HCT116 (cell line): ENCODE results near the gene FBXO22. TPM values are rescaled to one million over a fixed set of nuclear protein-coding genes. Genes with fewer than 3 reads are reported as not detected.
"Not testable (repeated sequence)": the region's sequence is repeated elsewhere in the genome, so short reads cannot be mapped to it uniquely, and the experiment has no call there.

ENCODE experiments used
- ATAC-seq: fragments of 200-7000 bp; cut with Tn5 transposase; 2 replicates; pipeline ENCODE4 v1.9.1; 2020; ENCODE audit warnings: mild to moderate bottlenecking, moderate library complexity
- BruUV-seq: library from RNA; stranded (reverse); fragments of 400-500 nt; replicated peaks from 2 replicates; lab custom pipeline; 2021; lab: Mats Ljungman, UMichigan
- CTCF ChIA-PET: fragments of 300-600 bp; sonication (Branson Sonifier 250); formaldehyde crosslinking; loops from one replicate; lab custom pipeline; 2021; ENCODE audit warnings: antibody characterized with exemption; lab: Charles Lee
- POLR2A ChIA-PET: fragments of 300-600, 350-600 bp; sonication (Branson Sonifier 250); formaldehyde crosslinking; loops from one replicate; lab custom pipeline; 2021; ENCODE audit warnings: antibody characterized with exemption; lab: Charles Lee
- RAD21 ChIA-PET, 2 experiments: fragments of 300-600 bp; sonication (Branson Sonifier 250); formaldehyde crosslinking; loops; one replicate each; lab custom pipeline; 2023; ENCODE audit warnings: low total read pairs in 2 of 2; ENCODE audit not compliant: uncharacterized antibody in 2 of 2, unreplicated experiment in 2 of 2, low non-redundant PET in 1 of 2; lab: Charles Lee
- DNase-seq: peaks from one replicate; pipeline ENCODE4 v3.0.0-alpha.2; 2010; ENCODE audit warnings: low read depth, low spot score
- H2AFZ ChIP-seq: fragments of 200-600 bp; shearing (Covaris generic), sonication (generic); 2 replicates; pipeline ENCODE4 v1.6.1; 2017; ENCODE audit warnings: low read depth, mixed run types, mixed read lengths, antibody characterized with exemption, low read length; ENCODE audit not compliant: poor library complexity, severe bottlenecking
- H3K27ac ChIP-seq: 2 replicates; pipeline ENCODE4 v1.5.1; 2012; ENCODE audit warnings: low read depth, low read length
- H3K27me3 ChIP-seq: fragments of 200-600 bp; sonication (generic); 2 replicates; pipeline ENCODE4 v1.6.1; 2016; ENCODE audit warnings: mixed run types, low read length, mixed read lengths; ENCODE audit not compliant: insufficient read depth
- H3K36me3 ChIP-seq, 2 experiments: fragments of 200-500 bp in 1 of 2; fragments of 200-600 bp in 1 of 2; sonication (Bioruptor generic) in 1 of 2; sonication (generic) in 1 of 2; 2 replicates each; pipeline versions ENCODE4 v1.5.1 to v1.6.1; 2014 to 2016; ENCODE audit warnings: low read length in 2 of 2, inconsistent platforms in 1 of 2, mixed read lengths in 1 of 2, mixed run types in 1 of 2; ENCODE audit not compliant: insufficient read depth in 2 of 2, control insufficient read depth in 1 of 2
- H3K4me1 ChIP-seq, 2 experiments: fragments of 200-600 bp in 1 of 2; sonication (generic) in 1 of 2; 2 replicates each; pipeline versions ENCODE4 v1.5.1 to v1.6.1; 2012 to 2017; ENCODE audit warnings: low read length in 2 of 2, inconsistent platforms in 1 of 2, mild to moderate bottlenecking in 1 of 2, mixed read lengths in 1 of 2, mixed run types in 1 of 2, moderate library complexity in 1 of 2; ENCODE audit not compliant: insufficient read depth in 2 of 2, control insufficient read depth in 1 of 2
- H3K4me2 ChIP-seq: fragments of 200-600 bp; sonication (generic); 2 replicates; pipeline ENCODE4 v1.6.1; 2017; ENCODE audit warnings: mixed run types, low read length, mixed read lengths
- H3K4me3 ChIP-seq, 2 experiments: fragments of 200-600 bp in 1 of 2; sonication (generic) in 1 of 2; replicated peaks in 1 of 2; 2 replicates each; pipeline ENCODE4 v1.5.1; 2011 to 2016; ENCODE audit warnings: low read length in 2 of 2, control low read depth in 1 of 2, low read depth in 1 of 2, mild to moderate bottlenecking in 1 of 2, mixed read lengths in 1 of 2, mixed run types in 1 of 2
- H3K79me2 ChIP-seq: fragments of 200-600 bp; sonication (generic); 2 replicates; pipeline ENCODE4 v1.6.1; 2017; ENCODE audit warnings: mild to moderate bottlenecking, mixed run types, low read length, moderate library complexity, mixed read lengths; ENCODE audit not compliant: insufficient read depth
- H3K9ac ChIP-seq: fragments of 200-600 bp; sonication (generic); 2 replicates; pipeline ENCODE4 v1.6.1; 2016; ENCODE audit warnings: low read length, mixed read lengths
- H3K9me2 ChIP-seq: fragments of 200-600 bp; sonication (generic), shearing (Covaris generic); 2 replicates; pipeline ENCODE4 v1.6.1; 2017; ENCODE audit warnings: mixed run types, mild to moderate bottlenecking, moderate library complexity; ENCODE audit not compliant: insufficient read depth
- H3K9me3 ChIP-seq, 2 experiments: fragments of 200-500 bp in 1 of 2; fragments of 200-600 bp in 1 of 2; sonication (Bioruptor generic) in 1 of 2; sonication (generic) in 1 of 2; 2 replicates each; pipeline ENCODE4 v1.6.1; 2014 to 2017; ENCODE audit warnings: low read length in 2 of 2, mixed read lengths in 2 of 2, inconsistent platforms in 1 of 2, low read depth in 1 of 2, mild to moderate bottlenecking in 1 of 2, mixed run types in 1 of 2, moderate library complexity in 1 of 2; ENCODE audit not compliant: control insufficient read depth in 1 of 2, insufficient read depth in 1 of 2
- H4K20me1 ChIP-seq: fragments of 200-600 bp; sonication (generic), shearing (Covaris generic); 2 replicates; pipeline ENCODE4 v1.6.1; 2017; ENCODE audit warnings: mixed run types, mild to moderate bottlenecking, moderate library complexity; ENCODE audit not compliant: insufficient read depth
- ATF3 ChIP-seq: IDR thresholded peaks from 2 replicates; pipeline ENCODE4 v1.6.1; 2012
- CTCF ChIP-seq, 3 experiments: fragments of 200-600 bp in 1 of 3; sonication (generic) in 1 of 3; IDR thresholded peaks in 2 of 3; conservative IDR thresholded peaks in 1 of 3; 2 replicates each; pipeline ENCODE4 v1.5.1; 2012 to 2017; ENCODE audit warnings: low read depth in 2 of 3, low read length in 2 of 3, antibody characterized with exemption in 1 of 3, borderline replicate concordance in 1 of 3, control low read depth in 1 of 3, mild to moderate bottlenecking in 1 of 3, mixed read lengths in 1 of 3, mixed run types in 1 of 3, moderate library complexity in 1 of 3; ENCODE audit not compliant: insufficient read depth in 1 of 3
- ELF1 ChIP-seq: IDR thresholded peaks from 2 replicates; pipeline ENCODE4 v1.6.1; 2012; ENCODE audit warnings: low read depth, borderline replicate concordance
- EZH2 ChIP-seq: fragments of 200-600 bp; sonication (generic); IDR thresholded peaks from 2 replicates; pipeline ENCODE4 v1.6.1; 2017; ENCODE audit warnings: antibody characterized with exemption, mixed run types
- EZH2phosphoT487 ChIP-seq: fragments of 200-600 bp; IDR thresholded peaks from 2 replicates; pipeline ENCODE4 v1.6.1; 2018; ENCODE audit warnings: antibody characterized with exemption, borderline replicate concordance
- FOSL1 ChIP-seq: IDR thresholded peaks from 2 replicates; pipeline ENCODE4 v1.6.1; 2012; ENCODE audit warnings: low read depth
- JUND ChIP-seq: IDR thresholded peaks from 2 replicates; pipeline ENCODE4 v1.6.1; 2012
- POLR2A ChIP-seq: IDR thresholded peaks from 2 replicates; pipeline ENCODE4 v1.7.0; 2011; ENCODE audit warnings: borderline replicate concordance; ENCODE audit not compliant: insufficient read depth, insufficient read length; ENCODE audit errors: extremely low read depth
- POLR2AphosphoS5 ChIP-seq: IDR thresholded peaks from 2 replicates; pipeline ENCODE4 v1.6.1; 2011; ENCODE audit warnings: mild to moderate bottlenecking, low read depth, low read length, moderate library complexity
- SIN3A ChIP-seq: IDR thresholded peaks from 2 replicates; pipeline ENCODE4 v1.6.1; 2012; ENCODE audit warnings: low read depth
- SP1 ChIP-seq: IDR thresholded peaks from 2 replicates; pipeline ENCODE4 v1.6.1; 2012; ENCODE audit warnings: low read depth
- SRF ChIP-seq: IDR thresholded peaks from 2 replicates; pipeline ENCODE4 v1.6.1; 2012; ENCODE audit warnings: low read depth
- TCF7L2 ChIP-seq: IDR thresholded peaks from 2 replicates; pipeline ENCODE4 v1.7.0; 2011; ENCODE audit warnings: borderline replicate concordance, inconsistent platforms; ENCODE audit not compliant: insufficient read depth, insufficient read length; ENCODE audit errors: extremely low read depth
- YY1 ChIP-seq: IDR thresholded peaks from 2 replicates; pipeline ENCODE4 v1.6.1; 2011; ENCODE audit warnings: low read length, low read depth, moderate library complexity, mild to moderate bottlenecking; ENCODE audit not compliant: insufficient replicate concordance; ENCODE audit errors: extremely low read depth
- ZNF274 ChIP-seq: fragments of 200-500 bp; sonication (Bioruptor generic); IDR thresholded peaks from 2 replicates; pipeline ENCODE4 v1.6.1; 2014; ENCODE audit warnings: mild to moderate bottlenecking, low read depth, low read length, inconsistent platforms
- intact Hi-C: fragments of 100-400 bp; cut with micrococcal nuclease; formaldehyde crosslinking; loops from 2 replicates; pipeline ENCODE4 v1.10.0; 2022
- total RNA-seq: library from RNA; stranded (reverse); gene quantifications from one replicate; pipeline ENCODE4 v1.2.1, GENCODE V29; 2021; ENCODE audit not compliant: unreplicated experiment

The FBXO22 gene
- total RNA-seq, 1 experiment from 2014 or later, result 60.3 TPM

GRCh38 chr15:75982468-75982867 is 78.8 kb downstream of the FBXO22 start:
- Histone ChIP-seq H3K4me1 (no peaks in the 10 kb centered on the region), H3K9ac (no peak overlapping the region), H3K4me3 (no peak overlapping the region), H3K27ac (no peak overlapping the region), H4K20me1 (no peaks in the 10 kb centered on the region), H3K27me3 (no peaks in the 10 kb centered on the region), H3K4me2 (no peak overlapping the region), H3K36me3 (no peaks in the 10 kb centered on the region), H3K79me2 (no peaks in the 10 kb centered on the region), H3K9me3 (no peaks in the 10 kb centered on the region), H2AFZ (no peak overlapping the region), H3K9me2 (no peaks in the 10 kb centered on the region)
- no peak for ATAC-seq
- CTCF ChIA-PET, result no interaction called here
- intact Hi-C loops, result no loop called here
- no TSS peak for BruUV-seq
- DNase-seq, result no peak
- RAD21 ChIA-PET, result no interaction called here
- TF ChIP-seq POLR2AphosphoS5 (no peak), JUND (no peak), EZH2phosphoT487 (no peak), ELF1 (no peak), SP1 (no peak), ATF3 (no peak), POLR2A (no peak), ZNF274 (no peak), EZH2 (no peak), SRF (no peak), YY1 (no peak), CTCF (IDR thresholded peaks at IDR 0.05 in 2 of 3, conservative IDR thresholded peaks at IDR 0.05 in 1 of 3; ENCODE audit: borderline replicate concordance in 1 of 3, insufficient read depth in 1 of 3, low read depth in 2 of 3, low read length in 2 of 3) (no peak), FOSL1 (no peak), TCF7L2 (no peak), SIN3A (no peak)
- POLR2A ChIA-PET, result interaction anchor here (0.6 kb wide), 1 partner anchor 9 kb away, joined by 4 read pairs; no protein-coding TSS in a partner anchor

- H3K27ac ChIP-seq, H3K27me3 ChIP-seq, H3K9me3 ChIP-seq, DNase-seq, CTCF ChIA-PET, H3K36me3 ChIP-seq, H3K9ac ChIP-seq, H3K4me1 ChIP-seq, H3K4me2 ChIP-seq, intact Hi-C loops, H3K9me2 ChIP-seq, BruUV-seq, POLR2A ChIA-PET, H3K4me3 ChIP-seq, RAD21 ChIA-PET, H2AFZ ChIP-seq, H4K20me1 ChIP-seq, H3K79me2 ChIP-seq, ATAC-seq: not testable (repeated sequence)
Observed at GRCh38 chr15:75984706-75985105, 81.0 kb downstream of the FBXO22 start.
